Uterus (tissue), 4 donors: Measurements from ENCODE around the gene IGFN1. TPM values are rescaled to one million over a fixed set of nuclear protein-coding genes. Genes with fewer than 3 reads are reported as not detected.

Experiments
- DNase-seq, 2 donors: peaks; one replicate each; pipeline ENCODE4 v3.0.0-alpha.2; 2019 to 2020
- H3K27ac ChIP-seq, 2 donors: fragments of 200-600 bp; sonication (generic); 1 replicate in 1 of 2; 2 replicates in 1 of 2; pipeline ENCODE4 v1.5.1; 2016 to 2018
- H3K27me3 ChIP-seq, 2 donors: fragments of 200-600 bp; sonication (generic); one replicate each; pipeline ENCODE4 v1.5.1; 2018 to 2019; ENCODE audit warnings: control low read depth in 1 of 2
- H3K36me3 ChIP-seq, 2 donors: fragments of 200-600 bp; sonication (generic); one replicate each; pipeline ENCODE4 v1.5.1; 2019; ENCODE audit warnings: control low read depth in 1 of 2
- H3K4me1 ChIP-seq, 2 donors: fragments of 200-600 bp; sonication (generic); one replicate each; pipeline ENCODE4 v1.5.1; 2018 to 2019; ENCODE audit warnings: control low read depth in 1 of 2
- H3K4me3 ChIP-seq, 2 donors: fragments of 200-600 bp; sonication (generic); 1 replicate in 1 of 2; 2 replicates in 1 of 2; pipeline ENCODE4 v1.5.1; 2018 to 2019; ENCODE audit warnings: mild to moderate bottlenecking in 1 of 2
- H3K9me3 ChIP-seq, 2 donors: fragments of 200-600 bp; sonication (generic); one replicate each; pipeline ENCODE4 v1.5.1; 2019; ENCODE audit warnings: control low read depth in 1 of 2
- POLR2A ChIP-seq, 2 donors: fragments of 450-650 bp; IDR thresholded peaks; one replicate each; pipeline ENCODE4 v1.6.1; 2016; ENCODE audit warnings: antibody characterized with exemption in 2 of 2, mild to moderate bottlenecking in 1 of 2, moderate library complexity in 1 of 2
- intact Hi-C: fragments of 100-400 bp; cut with DNase I; formaldehyde crosslinking; loops from one replicate; pipeline ENCODE4 v1.15.1; 2023; ENCODE audit warnings: low total_unique reads
- total RNA-seq, 4 donors: library from RNA; depleted of rRNA in 3 of 4; stranded (reverse); fragments of >200 nt in 3 of 4; gene quantifications; one replicate each; pipeline versions ENCODE4 v1.1.0 to v1.2.4, GENCODE V29; 2014 to 2023
- TF ChIP-seq, protein P1 (sequence below), 4 experiments: fragments of 200-600 bp in 2 of 4; fragments of 450-650 bp in 2 of 4; sonication (generic) in 2 of 4; IDR thresholded peaks; one replicate each; pipeline ENCODE4 v1.5.1; 2016 to 2019; ENCODE audit warnings: antibody characterized with exemption in 4 of 4, mild to moderate bottlenecking in 2 of 4, moderate library complexity in 1 of 4
- donor health status: DM: yes; HTN: yes; CAD: no.

The IGFN1 gene
- total RNA-seq, 4 donors from 2014 or later: 0.51 to 5.4 (median 2.1) TPM; not detected in 1

DNA sequence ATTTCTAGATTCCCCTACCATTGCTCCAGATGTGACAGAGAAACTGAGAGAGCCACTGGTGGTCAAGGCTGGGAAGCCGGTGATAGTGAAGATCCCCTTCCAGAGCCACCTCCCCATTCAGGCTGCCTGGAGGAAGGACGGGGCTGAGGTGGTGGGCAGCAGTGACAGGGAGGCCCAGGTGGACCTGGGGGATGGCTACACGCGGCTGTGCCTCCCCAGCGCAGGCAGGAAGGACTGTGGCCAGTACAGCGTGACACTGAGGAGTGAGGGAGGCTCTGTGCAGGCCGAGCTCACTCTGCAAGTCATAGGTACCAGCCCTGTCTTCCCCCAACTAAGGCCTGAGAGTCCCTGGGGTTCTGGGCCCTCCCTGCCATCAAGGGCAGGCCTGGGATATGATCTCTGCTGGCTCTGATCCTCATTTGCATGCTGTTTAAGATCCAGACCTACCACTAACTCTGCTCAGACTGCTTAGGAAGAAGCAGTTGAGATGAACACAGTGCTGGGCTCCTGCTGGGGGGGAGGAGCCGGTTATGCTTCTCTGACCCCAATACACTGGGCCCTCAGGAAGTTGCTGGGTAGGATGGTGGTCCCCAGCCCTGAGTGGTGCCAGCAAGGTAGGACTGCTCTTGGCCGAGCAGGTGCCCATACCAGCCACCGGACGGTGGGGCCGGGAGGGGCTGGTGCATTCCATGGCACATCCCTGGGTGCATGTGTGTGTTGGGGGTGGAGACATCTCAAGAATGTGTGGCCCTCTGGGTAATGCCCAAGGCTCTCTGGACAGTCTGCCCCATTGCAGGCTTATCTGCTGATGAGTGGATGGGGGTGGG, 25.1 kb downstream of the IGFN1 start:
- intact Hi-C loops: no loop called here
- DNase-seq: peak in 1 of 2 donors; percentile 7
- H3K36me3 ChIP-seq: no peaks in the 10 kb centered on the region
- no peaks in the 10 kb centered on the region for H3K4me1 ChIP-seq
- no peak overlapping the region for H3K27ac ChIP-seq
- H3K4me3 ChIP-seq: no peak overlapping the region
- no peak for TF ChIP-seq POLR2A (IDR thresholded peaks at IDR 0.05)
- TF ChIP-seq, protein P1, sequence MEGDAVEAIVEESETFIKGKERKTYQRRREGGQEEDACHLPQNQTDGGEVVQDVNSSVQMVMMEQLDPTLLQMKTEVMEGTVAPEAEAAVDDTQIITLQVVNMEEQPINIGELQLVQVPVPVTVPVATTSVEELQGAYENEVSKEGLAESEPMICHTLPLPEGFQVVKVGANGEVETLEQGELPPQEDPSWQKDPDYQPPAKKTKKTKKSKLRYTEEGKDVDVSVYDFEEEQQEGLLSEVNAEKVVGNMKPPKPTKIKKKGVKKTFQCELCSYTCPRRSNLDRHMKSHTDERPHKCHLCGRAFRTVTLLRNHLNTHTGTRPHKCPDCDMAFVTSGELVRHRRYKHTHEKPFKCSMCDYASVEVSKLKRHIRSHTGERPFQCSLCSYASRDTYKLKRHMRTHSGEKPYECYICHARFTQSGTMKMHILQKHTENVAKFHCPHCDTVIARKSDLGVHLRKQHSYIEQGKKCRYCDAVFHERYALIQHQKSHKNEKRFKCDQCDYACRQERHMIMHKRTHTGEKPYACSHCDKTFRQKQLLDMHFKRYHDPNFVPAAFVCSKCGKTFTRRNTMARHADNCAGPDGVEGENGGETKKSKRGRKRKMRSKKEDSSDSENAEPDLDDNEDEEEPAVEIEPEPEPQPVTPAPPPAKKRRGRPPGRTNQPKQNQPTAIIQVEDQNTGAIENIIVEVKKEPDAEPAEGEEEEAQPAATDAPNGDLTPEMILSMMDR (IDR thresholded peaks at IDR 0.05): no peak
- H3K27me3 ChIP-seq: no peaks in the 10 kb centered on the region
- no peaks in the 10 kb centered on the region for H3K9me3 ChIP-seq

DNA sequence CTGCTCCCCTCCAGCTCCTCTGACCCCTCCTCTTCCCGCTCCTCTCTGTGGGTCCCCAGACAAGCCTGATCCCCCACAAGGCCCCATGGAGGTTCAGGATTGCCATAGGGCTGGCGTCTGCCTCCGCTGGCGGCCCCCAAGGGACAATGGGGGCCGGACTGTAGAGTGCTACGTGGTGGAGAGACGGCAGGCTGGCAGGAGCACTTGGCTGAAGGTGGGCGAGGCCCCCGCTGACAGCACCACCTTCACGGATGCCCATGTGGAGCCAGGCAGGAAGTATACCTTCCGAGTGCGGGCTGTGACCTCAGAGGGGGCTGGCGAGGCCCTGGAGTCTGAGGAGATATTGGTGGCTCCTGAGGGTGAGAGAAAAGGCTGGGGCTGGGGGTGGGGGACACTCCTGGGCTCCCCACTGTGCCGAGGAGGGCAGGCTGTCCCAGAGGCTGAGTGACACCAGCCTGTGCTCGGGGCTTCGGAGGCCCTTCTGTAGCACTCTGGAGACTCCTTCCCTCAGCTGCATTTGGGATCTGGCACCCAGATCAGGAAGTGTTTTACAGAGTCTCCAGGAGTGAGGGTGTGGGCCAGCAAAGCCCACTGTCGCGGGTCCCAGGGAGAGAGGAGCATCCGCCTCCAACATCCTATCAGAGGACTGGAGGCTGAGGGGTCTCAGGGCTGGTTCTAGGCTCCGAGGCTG, 25.9 kb downstream of the IGFN1 start:
- Histone ChIP-seq H3K36me3 (no peaks in the 10 kb centered on the region), H3K9me3 (no peaks in the 10 kb centered on the region), H3K27ac (no peak overlapping the region), H3K4me3 (no peak overlapping the region), H3K27me3 (no peaks in the 10 kb centered on the region), H3K4me1 (no peaks in the 10 kb centered on the region)
- intact Hi-C loops: no loop called here
- DNase-seq: peak in 1 of 2 donors; percentile 6
- TF ChIP-seq, protein P1 (IDR thresholded peaks at IDR 0.05): no peak
- TF ChIP-seq POLR2A (IDR thresholded peaks at IDR 0.05): no peak

DNA sequence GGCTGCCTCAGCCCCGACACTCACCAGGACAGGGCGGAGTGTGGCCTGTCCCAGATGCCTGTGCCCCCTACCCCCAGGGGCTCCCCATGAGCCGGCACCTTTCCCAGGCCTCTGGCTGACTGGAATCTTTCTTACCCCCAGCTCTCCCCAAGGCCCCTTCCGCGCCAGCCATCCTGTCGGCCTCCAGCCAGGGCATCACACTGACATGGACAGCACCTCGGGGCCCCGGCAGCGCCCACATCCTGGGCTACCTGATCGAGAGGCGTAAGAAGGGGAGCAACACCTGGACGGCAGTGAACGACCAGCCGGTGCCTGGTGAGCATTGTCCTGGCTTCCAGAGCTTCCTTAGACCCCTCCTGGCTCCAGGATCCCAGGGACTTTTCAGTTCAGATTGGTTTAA, 26.5 kb downstream of the IGFN1 start:
- DNase-seq: peak in 1 of 2 donors; percentile 9
- no peak overlapping the region for H3K4me3 ChIP-seq
- no peaks in the 10 kb centered on the region for H3K4me1 ChIP-seq
- H3K36me3 ChIP-seq: no peaks in the 10 kb centered on the region
- TF ChIP-seq, protein P1 (IDR thresholded peaks at IDR 0.05): no peak
- no peak for TF ChIP-seq POLR2A (IDR thresholded peaks at IDR 0.05)
- no peaks in the 10 kb centered on the region for H3K27me3 ChIP-seq
- intact Hi-C loops: no loop called here
- no peaks in the 10 kb centered on the region for H3K9me3 ChIP-seq
- H3K27ac ChIP-seq: no peak overlapping the region

DNA sequence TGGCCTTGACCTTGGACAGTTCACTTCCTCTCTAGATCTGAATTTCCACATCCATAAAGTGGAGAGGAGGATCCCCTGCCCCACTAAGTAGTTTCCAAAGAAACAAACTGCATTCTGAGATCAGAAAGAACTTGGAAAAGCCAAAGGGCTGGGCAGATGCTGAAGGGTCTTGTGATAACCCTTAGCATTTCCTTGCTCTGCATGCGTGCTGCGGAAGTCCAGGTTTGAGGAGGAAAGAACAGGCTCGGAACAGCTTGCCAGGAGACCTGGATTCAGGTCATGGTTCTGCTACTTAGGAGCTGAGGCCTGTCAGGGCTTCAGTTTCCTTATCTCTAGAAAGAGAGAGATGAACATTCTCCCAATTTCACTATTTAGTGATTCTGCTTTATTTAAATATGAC, 27.2 kb downstream of the IGFN1 start:
- no peak overlapping the region for H3K27ac ChIP-seq
- TF ChIP-seq POLR2A (IDR thresholded peaks at IDR 0.05): no peak
- TF ChIP-seq, protein P1 (IDR thresholded peaks at IDR 0.05): no peak
- no peak overlapping the region for H3K4me3 ChIP-seq
- no peaks in the 10 kb centered on the region for H3K4me1 ChIP-seq
- peak in 1 of 2 donors; percentile 8 for DNase-seq
- no peaks in the 10 kb centered on the region for H3K36me3 ChIP-seq
- H3K9me3 ChIP-seq: no peaks in the 10 kb centered on the region
- intact Hi-C loops: no loop called here
- no peaks in the 10 kb centered on the region for H3K27me3 ChIP-seq

DNA sequence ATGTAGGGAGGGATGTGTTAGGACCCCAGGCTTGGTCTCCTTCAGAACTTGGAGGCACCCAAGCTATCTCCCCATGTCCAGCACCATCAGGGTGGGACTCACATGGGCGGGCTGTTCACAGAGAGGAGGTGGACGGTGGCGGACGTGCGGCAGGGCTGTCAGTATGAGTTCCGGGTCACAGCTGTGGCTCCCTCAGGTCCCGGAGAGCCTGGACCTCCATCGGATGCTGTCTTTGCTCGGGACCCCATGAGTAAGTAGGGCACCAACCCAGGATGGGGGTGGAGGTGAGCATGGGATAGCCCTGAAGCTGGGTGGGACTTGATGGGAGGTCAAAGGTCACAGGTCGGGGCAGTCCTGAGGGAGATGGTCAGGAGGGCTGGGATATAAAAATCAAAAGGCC, 27.8 kb downstream of the IGFN1 start:
- no peaks in the 10 kb centered on the region for H3K27me3 ChIP-seq
- H3K4me3 ChIP-seq: no peak overlapping the region
- no peaks in the 10 kb centered on the region for H3K9me3 ChIP-seq
- TF ChIP-seq, protein P1 (IDR thresholded peaks at IDR 0.05): no peak
- no peak for TF ChIP-seq POLR2A (IDR thresholded peaks at IDR 0.05)
- no peak overlapping the region for H3K27ac ChIP-seq
- peak in 1 of 2 donors; percentile 9 for DNase-seq
- intact Hi-C loops: no loop called here
- H3K36me3 ChIP-seq: no peaks in the 10 kb centered on the region
- H3K4me1 ChIP-seq: no peaks in the 10 kb centered on the region
